ENCODE data around the gene B4GALT7.

B4GALT7 gene

DNA sequence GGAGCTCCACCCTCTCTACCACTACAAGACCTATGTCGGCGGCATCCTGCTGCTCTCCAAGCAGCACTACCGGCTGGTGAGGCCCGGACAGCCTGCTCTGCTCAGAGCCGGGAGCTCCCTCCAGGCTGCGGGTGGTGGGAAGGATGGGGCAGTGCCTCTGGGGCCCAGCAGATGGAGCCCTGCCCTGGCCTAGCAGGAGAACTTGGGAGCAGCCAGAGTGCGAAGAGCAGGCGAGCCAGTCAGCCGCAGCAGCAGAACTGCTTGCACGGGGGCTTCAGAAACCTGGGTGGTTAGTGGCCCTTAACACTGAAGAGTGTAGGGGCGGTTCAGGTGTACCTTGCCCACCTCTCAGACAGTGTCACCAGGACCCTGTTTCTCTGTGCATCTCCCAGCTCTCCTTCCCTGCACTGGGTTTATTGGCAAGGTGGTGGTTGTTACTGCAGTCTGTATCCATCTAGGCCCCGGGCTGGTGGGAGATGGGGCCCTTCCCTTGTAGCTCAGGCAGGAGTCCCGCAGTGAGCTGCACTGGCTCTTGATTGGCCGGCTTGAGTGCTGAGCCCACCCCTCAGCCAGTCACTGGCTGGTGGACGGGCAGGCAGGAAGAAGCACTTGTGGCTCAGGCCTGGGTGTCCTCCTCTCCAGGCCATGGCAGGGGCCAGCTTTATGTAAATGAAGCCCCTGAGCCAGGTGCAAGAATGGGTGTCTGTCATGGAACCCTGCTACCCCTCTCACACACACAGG, 7.7 kb downstream of the B4GALT7 start:
- Histone ChIP-seq H3K36me3 (ENCODE audit: control insufficient read depth in 2 of 2, insufficient read depth in 2 of 2, low read length in 2 of 2) (peaks cover 0 to 2% of the 10 kb centered on the region in 2 donors), H3K9ac (ENCODE audit: low read depth in 1 of 2, low read length in 2 of 2) (no peak overlapping the region), H3K4me1 (ENCODE audit: control insufficient read depth in 2 of 2, insufficient read depth in 2 of 2, low read length in 2 of 2) (peaks cover 16 to 24% of the 10 kb centered on the region in 2 donors), H3K9me3 (ENCODE audit: control insufficient read depth in 2 of 2, low read length in 2 of 2) (no peaks in the 10 kb centered on the region), H3K27me3 (ENCODE audit: control insufficient read depth in 2 of 2, insufficient read depth in 2 of 2, low read length in 2 of 2) (no peaks in the 10 kb centered on the region), H3K27ac (ENCODE audit: low read depth in 2 of 2, low read length in 2 of 2) (no peak overlapping the region), H3K4me3 (ENCODE audit: low read length in 2 of 2) (no peak overlapping the region)

DNA sequence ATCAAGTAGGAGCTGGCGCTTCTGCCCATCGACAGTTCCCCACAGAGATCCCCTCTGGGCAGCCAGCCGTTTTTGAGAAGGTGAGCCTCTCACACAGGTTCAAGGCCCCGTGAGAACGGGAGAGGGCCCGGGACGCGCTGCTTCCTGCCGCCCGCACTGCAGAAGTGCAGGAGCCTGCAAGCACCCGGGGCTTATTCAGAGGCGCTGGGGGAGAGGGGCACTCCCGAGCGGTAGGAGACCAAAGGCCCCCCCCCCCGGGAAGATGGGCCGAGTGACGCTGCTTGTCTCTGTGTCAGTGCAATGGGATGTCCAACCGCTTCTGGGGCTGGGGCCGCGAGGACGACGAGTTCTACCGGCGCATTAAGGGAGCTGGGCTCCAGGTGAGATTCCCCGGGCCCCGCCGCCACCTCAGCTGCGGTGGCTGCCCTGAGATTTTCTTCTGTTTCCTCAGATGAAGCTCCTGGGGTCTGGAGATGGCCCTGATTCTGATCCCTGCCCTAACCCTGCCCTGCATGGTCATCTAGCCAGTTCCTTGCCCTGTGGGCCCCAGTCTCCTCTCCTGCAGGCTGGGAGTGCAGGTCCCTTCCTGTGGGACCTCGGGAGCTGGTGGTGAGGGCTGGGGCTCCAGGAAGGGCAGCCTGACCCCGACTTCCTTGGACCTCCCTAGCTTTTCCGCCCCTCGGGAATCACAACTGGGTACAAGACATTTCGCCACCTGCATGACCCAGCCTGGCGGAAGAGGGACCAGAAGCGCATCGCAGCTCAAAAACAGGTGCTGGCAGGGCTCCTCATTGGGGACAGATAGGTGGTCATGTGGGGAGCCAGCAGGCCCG, 8.5 kb downstream of the B4GALT7 start:
- H3K36me3 ChIP-seq (ENCODE audit: control insufficient read depth in 2 of 2, insufficient read depth in 2 of 2, low read length in 2 of 2): peaks cover 0 to 5% of the 10 kb centered on the region in 2 donors
- no peak overlapping the region for H3K27ac ChIP-seq (ENCODE audit: low read depth in 2 of 2, low read length in 2 of 2)
- no peak overlapping the region for H3K9ac ChIP-seq (ENCODE audit: low read depth in 1 of 2, low read length in 2 of 2)
- H3K4me3 ChIP-seq (ENCODE audit: low read length in 2 of 2): no peak overlapping the region
- peaks cover 16 to 24% of the 10 kb centered on the region in 2 donors for H3K4me1 ChIP-seq (ENCODE audit: control insufficient read depth in 2 of 2, insufficient read depth in 2 of 2, low read length in 2 of 2)
- no peaks in the 10 kb centered on the region for H3K27me3 ChIP-seq (ENCODE audit: control insufficient read depth in 2 of 2, insufficient read depth in 2 of 2, low read length in 2 of 2)
- H3K9me3 ChIP-seq (ENCODE audit: control insufficient read depth in 2 of 2, low read length in 2 of 2): no peaks in the 10 kb centered on the region

DNA sequence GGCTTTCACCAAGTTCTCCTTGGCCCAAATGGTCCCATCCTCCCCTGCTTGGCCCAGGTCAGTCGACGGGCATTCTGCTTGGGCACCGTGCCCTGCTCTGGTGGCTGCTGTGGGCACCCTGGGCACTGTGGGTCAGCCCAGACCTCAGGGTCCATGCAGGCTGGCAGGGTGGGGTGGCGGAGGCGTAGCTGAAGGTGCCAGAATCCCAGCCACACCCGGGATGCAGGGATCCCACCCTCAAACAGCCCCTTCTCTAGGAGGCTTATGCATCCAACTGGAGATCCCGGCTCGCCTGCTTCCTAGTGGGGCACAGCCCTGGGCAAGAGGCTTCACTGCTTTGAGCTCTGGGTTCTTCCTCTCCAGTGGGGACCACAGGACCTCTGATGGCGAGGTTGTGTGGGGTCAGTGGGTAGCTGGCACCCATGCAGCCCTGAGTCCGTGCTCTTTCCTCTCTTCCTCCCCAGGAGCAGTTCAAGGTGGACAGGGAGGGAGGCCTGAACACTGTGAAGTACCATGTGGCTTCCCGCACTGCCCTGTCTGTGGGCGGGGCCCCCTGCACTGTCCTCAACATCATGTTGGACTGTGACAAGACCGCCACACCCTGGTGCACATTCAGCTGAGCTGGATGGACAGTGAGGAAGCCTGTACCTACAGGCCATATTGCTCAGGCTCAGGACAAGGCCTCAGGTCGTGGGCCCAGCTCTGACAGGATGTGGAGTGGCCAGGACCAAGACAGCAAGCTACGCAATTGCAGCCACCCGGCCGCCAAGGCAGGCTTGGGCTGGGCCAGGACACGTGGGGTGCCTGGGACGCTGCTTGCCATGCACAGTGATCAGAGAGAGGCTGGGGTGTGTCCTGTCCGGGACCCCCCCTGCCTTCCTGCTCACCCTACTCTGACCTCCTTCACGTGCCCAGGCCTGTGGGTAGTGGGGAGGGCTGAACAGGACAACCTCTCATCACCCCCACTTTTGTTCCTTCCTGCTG, 9.4 kb downstream of the B4GALT7 start:
- no peaks in the 10 kb centered on the region for H3K27me3 ChIP-seq (ENCODE audit: control insufficient read depth in 2 of 2, insufficient read depth in 2 of 2, low read length in 2 of 2)
- H3K9me3 ChIP-seq (ENCODE audit: control insufficient read depth in 2 of 2, low read length in 2 of 2): no peaks in the 10 kb centered on the region
- no peak overlapping the region for H3K4me3 ChIP-seq (ENCODE audit: low read length in 2 of 2)
- H3K36me3 ChIP-seq (ENCODE audit: control insufficient read depth in 2 of 2, insufficient read depth in 2 of 2, low read length in 2 of 2): peaks cover 0 to 5% of the 10 kb centered on the region in 2 donors
- no peak overlapping the region for H3K27ac ChIP-seq (ENCODE audit: low read depth in 2 of 2, low read length in 2 of 2)
- H3K4me1 ChIP-seq (ENCODE audit: control insufficient read depth in 2 of 2, insufficient read depth in 2 of 2, low read length in 2 of 2): peaks cover 16 to 24% of the 10 kb centered on the region in 2 donors
- no peak overlapping the region for H3K9ac ChIP-seq (ENCODE audit: low read depth in 1 of 2, low read length in 2 of 2)

- H3K9me3 ChIP-seq (ENCODE audit: control insufficient read depth in 2 of 2, low read length in 2 of 2): no peaks in the 10 kb centered on the region
- no peak overlapping the region for H3K27ac ChIP-seq (ENCODE audit: low read depth in 2 of 2, low read length in 2 of 2)
- peaks cover 9 to 16% of the 10 kb centered on the region in 2 donors for H3K4me1 ChIP-seq (ENCODE audit: control insufficient read depth in 2 of 2, insufficient read depth in 2 of 2, low read length in 2 of 2)
- H3K9ac ChIP-seq (ENCODE audit: low read depth in 1 of 2, low read length in 2 of 2): no peak overlapping the region
- peaks cover 0 to 5% of the 10 kb centered on the region in 2 donors for H3K36me3 ChIP-seq (ENCODE audit: control insufficient read depth in 2 of 2, insufficient read depth in 2 of 2, low read length in 2 of 2)
- H3K4me3 ChIP-seq (ENCODE audit: low read length in 2 of 2): no peak overlapping the region
- H3K27me3 ChIP-seq (ENCODE audit: control insufficient read depth in 2 of 2, insufficient read depth in 2 of 2, low read length in 2 of 2): no peaks in the 10 kb centered on the region
Observed at GRCh38 chr5:177610131-177610769, 10.3 kb downstream of the B4GALT7 start.

DNA sequence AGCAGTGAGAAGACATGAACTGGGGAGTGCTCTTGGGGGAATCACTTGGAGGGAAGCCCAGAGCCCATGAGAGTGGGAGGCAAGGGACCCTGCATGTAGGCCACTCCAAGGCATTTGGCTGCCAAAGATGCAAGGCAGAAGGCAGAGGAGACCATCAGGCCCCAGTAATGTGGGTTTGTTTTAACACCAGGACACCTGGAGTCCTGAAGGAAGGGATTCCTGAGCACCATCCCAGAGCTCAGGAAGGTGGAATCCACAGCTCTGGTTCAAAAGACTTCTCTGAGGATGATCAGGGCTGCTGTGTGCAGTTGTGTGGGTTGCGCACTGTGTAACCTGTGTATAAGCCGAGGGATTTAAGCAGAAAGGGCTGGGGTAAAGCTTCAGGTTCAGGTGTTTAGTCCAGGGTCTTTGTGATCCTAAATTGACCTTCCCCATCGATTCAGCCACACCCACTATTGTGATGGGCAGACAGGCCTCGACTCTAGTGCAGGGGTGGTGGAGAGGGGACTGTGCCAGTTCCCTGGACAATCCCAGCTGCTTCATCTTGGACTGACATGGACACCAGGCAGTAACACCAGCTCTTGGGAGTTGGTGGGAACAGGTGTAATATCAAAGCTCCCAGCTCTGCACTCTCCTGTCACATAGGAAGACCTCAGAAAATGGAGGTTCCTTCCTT, 11.0 kb downstream of the B4GALT7 start:
- H3K27ac ChIP-seq (ENCODE audit: low read depth in 2 of 2, low read length in 2 of 2): no peak overlapping the region
- no peak overlapping the region for H3K9ac ChIP-seq (ENCODE audit: low read depth in 1 of 2, low read length in 2 of 2)
- peaks cover 4% of the 10 kb centered on the region in 2 donors for H3K36me3 ChIP-seq (ENCODE audit: control insufficient read depth in 2 of 2, insufficient read depth in 2 of 2, low read length in 2 of 2)
- peaks cover 5 to 10% of the 10 kb centered on the region in 2 donors for H3K4me1 ChIP-seq (ENCODE audit: control insufficient read depth in 2 of 2, insufficient read depth in 2 of 2, low read length in 2 of 2)
- H3K27me3 ChIP-seq (ENCODE audit: control insufficient read depth in 2 of 2, insufficient read depth in 2 of 2, low read length in 2 of 2): no peaks in the 10 kb centered on the region
- H3K9me3 ChIP-seq (ENCODE audit: control insufficient read depth in 2 of 2, low read length in 2 of 2): no peaks in the 10 kb centered on the region
- no peak overlapping the region for H3K4me3 ChIP-seq (ENCODE audit: low read length in 2 of 2)

GRCh38 chr5:177611446-177612214, 11.7 kb downstream of the B4GALT7 start:
- no peaks in the 10 kb centered on the region for H3K27me3 ChIP-seq (ENCODE audit: control insufficient read depth in 2 of 2, insufficient read depth in 2 of 2, low read length in 2 of 2)
- H3K4me1 ChIP-seq (ENCODE audit: control insufficient read depth in 2 of 2, insufficient read depth in 2 of 2, low read length in 2 of 2): peaks cover 5 to 10% of the 10 kb centered on the region in 2 donors
- no peak overlapping the region for H3K27ac ChIP-seq (ENCODE audit: low read depth in 2 of 2, low read length in 2 of 2)
- H3K36me3 ChIP-seq (ENCODE audit: control insufficient read depth in 2 of 2, insufficient read depth in 2 of 2, low read length in 2 of 2): peaks cover 3 to 4% of the 10 kb centered on the region in 2 donors
- H3K4me3 ChIP-seq (ENCODE audit: low read length in 2 of 2): no peak overlapping the region
- no peaks in the 10 kb centered on the region for H3K9me3 ChIP-seq (ENCODE audit: control insufficient read depth in 2 of 2, low read length in 2 of 2)
- H3K9ac ChIP-seq (ENCODE audit: low read depth in 1 of 2, low read length in 2 of 2): no peak overlapping the region

DNA sequence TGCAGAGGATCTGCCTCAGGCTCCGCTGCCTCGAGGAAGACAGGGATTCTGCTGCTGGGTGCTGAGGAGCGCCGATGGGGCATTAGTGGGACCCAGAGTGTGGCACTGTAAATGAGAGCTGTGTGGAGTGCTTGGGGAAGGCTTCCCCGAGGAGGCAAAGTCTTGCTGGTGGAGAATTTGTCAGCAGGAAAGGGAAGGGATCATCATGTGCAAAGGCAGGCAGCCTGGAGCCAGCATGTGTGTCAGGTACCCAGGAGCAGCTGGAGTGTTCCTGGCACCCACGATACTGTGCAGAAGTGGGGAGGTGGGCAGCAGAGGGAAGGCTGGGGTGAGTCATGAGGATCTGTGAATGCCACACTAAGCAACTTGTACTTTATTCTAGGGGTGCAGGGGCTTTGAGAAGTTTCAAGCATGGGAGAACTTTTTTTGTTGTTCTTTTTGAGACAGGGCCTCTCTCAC, 12.3 kb downstream of the B4GALT7 start:
- no peaks in the 10 kb centered on the region for H3K27me3 ChIP-seq (ENCODE audit: control insufficient read depth in 2 of 2, insufficient read depth in 2 of 2, low read length in 2 of 2)
- H3K4me1 ChIP-seq (ENCODE audit: control insufficient read depth in 2 of 2, insufficient read depth in 2 of 2, low read length in 2 of 2): peaks cover 1 to 5% of the 10 kb centered on the region in 2 donors
- no peak overlapping the region for H3K27ac ChIP-seq (ENCODE audit: low read depth in 2 of 2, low read length in 2 of 2)
- H3K36me3 ChIP-seq (ENCODE audit: control insufficient read depth in 2 of 2, insufficient read depth in 2 of 2, low read length in 2 of 2): peaks cover 3 to 4% of the 10 kb centered on the region in 2 donors
- no peaks in the 10 kb centered on the region for H3K9me3 ChIP-seq (ENCODE audit: control insufficient read depth in 2 of 2, low read length in 2 of 2)
- H3K4me3 ChIP-seq (ENCODE audit: low read length in 2 of 2): no peak overlapping the region
- no peak overlapping the region for H3K9ac ChIP-seq (ENCODE audit: low read depth in 1 of 2, low read length in 2 of 2)

DNA sequence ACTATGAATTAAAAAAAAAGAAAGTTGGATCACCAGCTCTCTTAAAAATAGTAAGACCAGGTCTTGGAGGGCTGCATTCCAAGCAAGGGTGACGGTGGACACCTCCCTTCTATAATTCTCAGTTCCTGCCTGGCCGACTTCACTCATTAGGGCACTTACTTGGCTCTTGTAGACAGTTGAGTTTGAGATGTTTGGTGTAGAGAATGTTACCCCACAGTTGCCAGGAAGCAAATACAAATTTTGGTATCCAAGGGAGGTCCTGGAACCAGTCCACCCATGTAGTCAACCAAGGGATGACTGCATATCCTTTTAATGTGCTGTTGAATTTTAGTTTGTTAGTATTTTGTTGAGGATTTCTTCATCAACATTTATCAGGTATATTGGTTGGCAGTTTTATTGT, 20.6 kb downstream of the B4GALT7 start:
- H3K36me3 ChIP-seq (ENCODE audit: control insufficient read depth in 2 of 2, insufficient read depth in 2 of 2, low read length in 2 of 2): peaks cover 23 to 29% of the 10 kb centered on the region in 2 donors
- no peaks in the 10 kb centered on the region for H3K4me1 ChIP-seq (ENCODE audit: control insufficient read depth in 2 of 2, insufficient read depth in 2 of 2, low read length in 2 of 2)
- H3K9me3 ChIP-seq (ENCODE audit: control insufficient read depth in 2 of 2, low read length in 2 of 2): no peaks in the 10 kb centered on the region
- no peak overlapping the region for H3K4me3 ChIP-seq (ENCODE audit: low read length in 2 of 2)
- no peaks in the 10 kb centered on the region for H3K27me3 ChIP-seq (ENCODE audit: control insufficient read depth in 2 of 2, insufficient read depth in 2 of 2, low read length in 2 of 2)
- H3K27ac ChIP-seq (ENCODE audit: low read depth in 2 of 2, low read length in 2 of 2): no peak overlapping the region
- H3K9ac ChIP-seq (ENCODE audit: low read depth in 1 of 2, low read length in 2 of 2): no peak overlapping the region
